Measurements from ENCODE around the gene SKIDA1.

- no peak for TF ChIP-seq CTCF (conservative IDR thresholded peaks at IDR 0.05; ENCODE audit: low read depth in 2 of 2)
- TF ChIP-seq EZH2 (IDR thresholded peaks at IDR 0.05; ENCODE audit: low read depth, unreplicated experiment): no peak
- no peak for TF ChIP-seq POLR2AphosphoS5 (IDR thresholded peaks at IDR 0.05; ENCODE audit: low read depth)
- TF ChIP-seq ZNF462 (CRISPR knock-in tag; IDR thresholded peaks at IDR 0.05): no peak
- TF ChIP-seq CREB1 (CRISPR knock-in tag; IDR thresholded peaks at IDR 0.05; ENCODE audit: low read depth): no peak
- no peak for TF ChIP-seq NANOG (IDR thresholded peaks at IDR 0.05; ENCODE audit: borderline replicate concordance)
- no peak for TF ChIP-seq EZH2phosphoT487 (IDR thresholded peaks at IDR 0.05; ENCODE audit: unreplicated experiment)
- TF ChIP-seq ETS1 (IDR thresholded peaks at IDR 0.05): no peak
- no peak for TF ChIP-seq JUNB (IDR thresholded peaks at IDR 0.05; ENCODE audit: unreplicated experiment)
- no peak for TF ChIP-seq REST (IDR thresholded peaks at IDR 0.05; ENCODE audit: unreplicated experiment)
- no peak for TF ChIP-seq ZNF331 (CRISPR knock-in tag; IDR thresholded peaks at IDR 0.05; ENCODE audit: low read depth)
Observed at GRCh38 chr10:21521751-21522533, 3.5 kb downstream of the SKIDA1 start.
